PC-3 (cell line): Measurements from ENCODE around the gene FTO. TPM values are rescaled to one million over a fixed set of nuclear protein-coding genes. Genes with fewer than 3 reads are reported as not detected.

ENCODE experiments used
- ATAC-seq: fragments of 200-7000 bp; cut with Tn5 transposase; 2 replicates; pipeline ENCODE4 v1.9.1; 2020; ENCODE audit warnings: mild to moderate bottlenecking, moderate library complexity
- BruUV-seq: library from RNA; stranded (reverse); fragments of 400-500 nt; replicated peaks from 2 replicates; lab custom pipeline; 2021; lab: Mats Ljungman, UMichigan
- CTCF ChIA-PET: fragments of 300-600 bp; sonication (Branson Sonifier 250); formaldehyde crosslinking; loops from one replicate; lab custom pipeline; 2022; ENCODE audit warnings: antibody characterized with exemption; lab: Charles Lee
- POLR2A ChIA-PET: fragments of 300-600 bp; sonication (Branson Sonifier 250); formaldehyde crosslinking; loops from one replicate; lab custom pipeline; 2022; ENCODE audit warnings: antibody characterized with exemption; ENCODE audit not compliant: unreplicated experiment; lab: Charles Lee
- DNase-seq: peaks from one replicate; pipeline ENCODE4 v3.0.0-alpha.2; 2015
- H2AFZ ChIP-seq: fragments of 300-600 bp; sonication (generic); 2 replicates; pipeline ENCODE4 v1.6.0; 2016; ENCODE audit warnings: antibody characterized with exemption, low read length
- H3F3A ChIP-seq: fragments of 300-600 bp; sonication (generic); one replicate; pipeline ENCODE4 v1.6.0; 2017; ENCODE audit warnings: antibody characterized with exemption, low read length, control low read depth, mild to moderate bottlenecking; ENCODE audit not compliant: unreplicated experiment
- H3K27ac ChIP-seq: fragments of 300-600 bp; sonication (generic); 2 replicates; pipeline ENCODE4 v1.5.1; 2016; ENCODE audit warnings: mild to moderate bottlenecking, low read length
- H3K27me3 ChIP-seq: fragments of 300-600 bp; sonication (generic); 2 replicates; pipeline ENCODE4 v1.6.1; 2016; ENCODE audit warnings: low read length, mixed read lengths
- H3K36me3 ChIP-seq: fragments of 300-600 bp; sonication (generic); 2 replicates; pipeline ENCODE4 v1.6.1; 2016; ENCODE audit warnings: low read depth, mixed run types, low read length, mixed read lengths
- H3K4me1 ChIP-seq: fragments of 300-600 bp; sonication (generic); 2 replicates; pipeline ENCODE4 v1.5.1; 2016; ENCODE audit warnings: low read length; ENCODE audit not compliant: insufficient read depth
- H3K4me2 ChIP-seq: fragments of 300-600 bp; sonication (generic); 2 replicates; pipeline ENCODE4 v1.6.0; 2016; ENCODE audit warnings: low read length
- H3K4me3 ChIP-seq: fragments of 300-600 bp; sonication (generic); 2 replicates; pipeline ENCODE4 v1.5.1; 2016; ENCODE audit warnings: mild to moderate bottlenecking, low read length, mixed read lengths
- H3K79me2 ChIP-seq: fragments of 300-600 bp; sonication (generic); 2 replicates; pipeline ENCODE4 v1.6.1; 2017; ENCODE audit warnings: low read length, mixed read lengths
- H3K9ac ChIP-seq: fragments of 300-600 bp; sonication (generic); 2 replicates; pipeline ENCODE4 v1.6.0; 2016; ENCODE audit warnings: mild to moderate bottlenecking, low read length
- H3K9me2 ChIP-seq: fragments of 300-600 bp; sonication (generic); replicated peaks from 2 replicates; pipeline ENCODE4 v1.6.1; 2016; ENCODE audit warnings: mixed run types, low read length, mixed read lengths
- H3K9me3 ChIP-seq: fragments of 300-600 bp; sonication (generic); 2 replicates; pipeline ENCODE4 v1.6.1; 2016; ENCODE audit warnings: low read length, mixed read lengths
- H4K20me1 ChIP-seq: fragments of 300-600 bp; sonication (generic); 2 replicates; pipeline ENCODE4 v1.6.1; 2016; ENCODE audit warnings: low read length, mixed read lengths
- EZH2 ChIP-seq: fragments of 300-600 bp; sonication (generic); IDR thresholded peaks from one replicate; pipeline ENCODE4 v1.6.1; 2017; ENCODE audit warnings: antibody characterized with exemption, mild to moderate bottlenecking, low read length; ENCODE audit not compliant: unreplicated experiment
- EZH2phosphoT487 ChIP-seq: fragments of 300-600 bp; sonication (generic); IDR thresholded peaks from 2 replicates; pipeline ENCODE4 v1.6.1; 2018; ENCODE audit warnings: mild to moderate bottlenecking, antibody characterized with exemption, low read length, borderline replicate concordance
- intact Hi-C: fragments of 100-400 bp; cut with micrococcal nuclease; formaldehyde crosslinking; loops from 2 replicates; pipeline ENCODE4 v1.9.0; 2023
- total RNA-seq: library from RNA; depleted of rRNA; stranded (reverse); fragments of >200 nt; gene quantifications from 2 replicates; pipeline ENCODE4 v1.2.3, GENCODE V29; 2014
- TF ChIP-seq, protein P1 (sequence below): fragments of 300-600 bp; sonication (generic); conservative IDR thresholded peaks from 2 replicates; pipeline ENCODE4 v1.5.1; 2017; ENCODE audit warnings: antibody characterized with exemption, low read depth, mild to moderate bottlenecking, low read length

The FTO gene
- total RNA-seq, 1 experiment from 2014 or later: 27.0 TPM

- no TSS peak for BruUV-seq
- POLR2A ChIA-PET: no interaction called here
Measured at GRCh38 chr16:54160939-54161897, 457.3 kb downstream of the FTO start.

GRCh38 chr16:54163197-54163843 is 459.4 kb downstream of the FTO start:
- no peak for TF ChIP-seq EZH2phosphoT487
- TF ChIP-seq, protein P1, sequence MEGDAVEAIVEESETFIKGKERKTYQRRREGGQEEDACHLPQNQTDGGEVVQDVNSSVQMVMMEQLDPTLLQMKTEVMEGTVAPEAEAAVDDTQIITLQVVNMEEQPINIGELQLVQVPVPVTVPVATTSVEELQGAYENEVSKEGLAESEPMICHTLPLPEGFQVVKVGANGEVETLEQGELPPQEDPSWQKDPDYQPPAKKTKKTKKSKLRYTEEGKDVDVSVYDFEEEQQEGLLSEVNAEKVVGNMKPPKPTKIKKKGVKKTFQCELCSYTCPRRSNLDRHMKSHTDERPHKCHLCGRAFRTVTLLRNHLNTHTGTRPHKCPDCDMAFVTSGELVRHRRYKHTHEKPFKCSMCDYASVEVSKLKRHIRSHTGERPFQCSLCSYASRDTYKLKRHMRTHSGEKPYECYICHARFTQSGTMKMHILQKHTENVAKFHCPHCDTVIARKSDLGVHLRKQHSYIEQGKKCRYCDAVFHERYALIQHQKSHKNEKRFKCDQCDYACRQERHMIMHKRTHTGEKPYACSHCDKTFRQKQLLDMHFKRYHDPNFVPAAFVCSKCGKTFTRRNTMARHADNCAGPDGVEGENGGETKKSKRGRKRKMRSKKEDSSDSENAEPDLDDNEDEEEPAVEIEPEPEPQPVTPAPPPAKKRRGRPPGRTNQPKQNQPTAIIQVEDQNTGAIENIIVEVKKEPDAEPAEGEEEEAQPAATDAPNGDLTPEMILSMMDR: no peak
- TF ChIP-seq EZH2: no peak
- H2AFZ ChIP-seq: no peak overlapping the region
- DNase-seq: no peak
- H4K20me1 ChIP-seq: no peaks in the 10 kb centered on the region
- intact Hi-C loops: no loop called here
- peaks cover 3% of the 10 kb centered on the region; the same call in 1 of the 2 replicates for H3K27me3 ChIP-seq
- no TSS peak for BruUV-seq
- no peak overlapping the region for H3K4me3 ChIP-seq
- H3K36me3 ChIP-seq: no peaks in the 10 kb centered on the region
- no peaks in the 10 kb centered on the region for H3K9me3 ChIP-seq
- H3K4me1 ChIP-seq: no peaks in the 10 kb centered on the region
- H3F3A ChIP-seq: no peaks in the 10 kb centered on the region
- H3K9ac ChIP-seq: no peak overlapping the region
- no peak overlapping the region for H3K4me2 ChIP-seq
- H3K9me2 ChIP-seq: no peaks in the 10 kb centered on the region
- ChIA-PET POLR2A (no interaction called here), CTCF (no interaction called here)
- H3K27ac ChIP-seq: no peak overlapping the region
- ATAC-seq: no peak
- H3K79me2 ChIP-seq: no peaks in the 10 kb centered on the region

More at GRCh38 chr16:54160939-54161897, 457.3 kb downstream of the FTO start:
- TF ChIP-seq EZH2phosphoT487 (no peak), EZH2 (no peak)
- TF ChIP-seq, protein P1: no peak
- no peak overlapping the region for H3K4me2 ChIP-seq
- H2AFZ ChIP-seq: no peak overlapping the region
- H3K4me1 ChIP-seq: no peaks in the 10 kb centered on the region
- H3K9me3 ChIP-seq: no peaks in the 10 kb centered on the region
- no peak for ATAC-seq
- CTCF ChIA-PET: no interaction called here
- no peak for DNase-seq
- no peak overlapping the region for H3K9ac ChIP-seq
- intact Hi-C loops: no loop called here
- no peak overlapping the region for H3K4me3 ChIP-seq
- no peaks in the 10 kb centered on the region for H3K9me2 ChIP-seq
- H4K20me1 ChIP-seq: no peaks in the 10 kb centered on the region
- H3K79me2 ChIP-seq: no peaks in the 10 kb centered on the region
- H3K27me3 ChIP-seq: no peaks in the 10 kb centered on the region
- no peaks in the 10 kb centered on the region for H3F3A ChIP-seq
- H3K36me3 ChIP-seq: no peaks in the 10 kb centered on the region
- no peak overlapping the region for H3K27ac ChIP-seq

- H2AFZ ChIP-seq: no peak overlapping the region
- no TSS peak for BruUV-seq
- no peaks in the 10 kb centered on the region for H3F3A ChIP-seq
- TF ChIP-seq EZH2phosphoT487: no peak
- TF ChIP-seq, protein P1: no peak
- no peak for TF ChIP-seq EZH2
- no peak overlapping the region for H3K4me2 ChIP-seq
- no peaks in the 10 kb centered on the region for H4K20me1 ChIP-seq
- intact Hi-C loops: no loop called here
- no peak overlapping the region for H3K4me3 ChIP-seq
- no peaks in the 10 kb centered on the region for H3K4me1 ChIP-seq
- POLR2A ChIA-PET: no interaction called here
- H3K79me2 ChIP-seq: no peaks in the 10 kb centered on the region
- H3K27ac ChIP-seq: no peak overlapping the region
- CTCF ChIA-PET: no interaction called here
- ATAC-seq: no peak
- H3K36me3 ChIP-seq: no peaks in the 10 kb centered on the region
- no peaks in the 10 kb centered on the region for H3K9me2 ChIP-seq
- peaks cover 3% of the 10 kb centered on the region; the same call in 1 of the 2 replicates for H3K27me3 ChIP-seq
- H3K9ac ChIP-seq: no peak overlapping the region
- H3K9me3 ChIP-seq: no peaks in the 10 kb centered on the region
- DNase-seq: no peak
Measured at GRCh38 chr16:54164789-54165173, 460.8 kb downstream of the FTO start.
